GM12878 (cell line): ENCODE measurements around the gene CAB39. TPM values are rescaled to one million over a fixed set of nuclear protein-coding genes. Genes with fewer than 3 reads are reported as not detected.

Experiments used
- ATAC-seq: fragments of 200-7000 bp; cut with Tn5 transposase; 3 replicates; pipeline ENCODE4 v1.9.1; 2020; ENCODE audit warnings: mild to moderate bottlenecking, moderate library complexity
- BruUV-seq: library from RNA; stranded (reverse); fragments of 400-500 nt; replicated peaks from 2 replicates; lab custom pipeline; 2021; lab: Mats Ljungman, UMichigan
- CTCF ChIA-PET: fragments of 300-600 bp; sonication (Branson Sonifier 250); formaldehyde crosslinking; extraction: SDS; loops from one replicate; lab custom pipeline; 2021; ENCODE audit warnings: inconsistent platforms; lab: Yijun Ruan, JAX
- POLR2A ChIA-PET: fragments of 350-600 bp; formaldehyde crosslinking; extraction: SDS; loops from one replicate; lab custom pipeline; 2021; ENCODE audit warnings: inconsistent platforms; lab: Charles Lee
- RAD21 ChIA-PET: fragments of 300-600 bp; sonication (Branson Sonifier 250); formaldehyde crosslinking; loops from one replicate; lab custom pipeline; 2023; ENCODE audit warnings: antibody characterized with exemption; ENCODE audit not compliant: unreplicated experiment; lab: Charles Lee
- SMC1A ChIA-PET: fragments of 300-600 bp; sonication (Branson Sonifier 250); formaldehyde crosslinking; loops from one replicate; lab custom pipeline; 2023; ENCODE audit not compliant: unreplicated experiment, uncharacterized antibody; lab: Charles Lee
- DNase-seq: peaks from one replicate; pipeline ENCODE4 v3.0.0-alpha.2; 2011; ENCODE audit warnings: low read depth, low spot score
- FAIRE-seq: peaks from 3 replicates; lab custom pipeline; 2011; peaks lifted over from hg19 to GRCh38; lab: Jason Lieb, UNC
- H2AFZ ChIP-seq: 2 replicates; pipeline ENCODE4 v1.6.0; 2011; ENCODE audit warnings: low read depth, low read length, control low read depth; ENCODE audit not compliant: control insufficient read depth
- H3K27ac ChIP-seq: 2 replicates; pipeline ENCODE4 v1.5.1; 2011; ENCODE audit warnings: control low read depth; ENCODE audit not compliant: control insufficient read depth, insufficient read depth
- H3K27me3 ChIP-seq, 2 experiments: replicated peaks in 1 of 2; 2 replicates each; pipeline versions ENCODE4 v1.6.0 to v1.6.1; 2011; ENCODE audit warnings: low read length in 1 of 2; ENCODE audit not compliant: control insufficient read depth in 2 of 2, insufficient read depth in 2 of 2
- H3K36me3 ChIP-seq, 2 experiments: 2 replicates each; pipeline ENCODE4 v1.5.1; 2011; ENCODE audit warnings: low read length in 1 of 2; ENCODE audit not compliant: control insufficient read depth in 2 of 2, insufficient read depth in 2 of 2
- H3K4me1 ChIP-seq: 2 replicates; pipeline ENCODE4 v1.6.1; 2011; ENCODE audit warnings: mild to moderate bottlenecking, low read length, moderate library complexity, mixed read lengths; ENCODE audit not compliant: control insufficient read depth, insufficient read depth
- H3K4me2 ChIP-seq: 2 replicates; pipeline ENCODE4 v1.6.0; 2011; ENCODE audit warnings: control low read depth; ENCODE audit not compliant: control insufficient read depth, insufficient read depth
- H3K4me3 ChIP-seq: fragments of 200-600 bp; sonication (generic); 2 replicates; pipeline ENCODE4 v1.5.1; 2016
- H3K79me2 ChIP-seq: 2 replicates; pipeline ENCODE4 v1.6.0; 2011; ENCODE audit warnings: low read length; ENCODE audit not compliant: control insufficient read depth, insufficient read depth
- H3K9ac ChIP-seq: 2 replicates; pipeline ENCODE4 v1.8.0; 2011; ENCODE audit warnings: low read length, control low read depth, mixed read lengths; ENCODE audit not compliant: control insufficient read depth, insufficient read depth
- H3K9me3 ChIP-seq: replicated peaks from 3 replicates; pipeline ENCODE4 v1.5.1; 2011; ENCODE audit warnings: mild to moderate bottlenecking, low read length; ENCODE audit not compliant: control insufficient read depth, insufficient read depth
- H4K20me1 ChIP-seq: 2 replicates; pipeline ENCODE4 v1.6.0; 2011; ENCODE audit not compliant: control insufficient read depth, insufficient read depth
- BACH1 ChIP-seq: fragments of 450-650 bp; IDR thresholded peaks from 2 replicates; pipeline ENCODE4 v1.6.1; 2017; ENCODE audit warnings: mild to moderate bottlenecking, borderline replicate concordance
- CBX5 ChIP-seq: sonication (generic); IDR thresholded peaks from 2 replicates; pipeline ENCODE4 v1.6.1; 2016; ENCODE audit warnings: low read depth, moderate library complexity, mild to moderate bottlenecking, inconsistent platforms
- JUNB ChIP-seq: IDR thresholded peaks from 2 replicates; pipeline ENCODE4 v1.6.1; 2016; ENCODE audit warnings: antibody characterized with exemption, mild to moderate bottlenecking
- NFYA ChIP-seq: IDR thresholded peaks from 2 replicates; pipeline ENCODE4 v1.6.1; 2011; ENCODE audit warnings: low read depth, mild to moderate bottlenecking, low read length, improper control_type of control experiment, borderline replicate concordance
- PML ChIP-seq: IDR thresholded peaks from 2 replicates; pipeline ENCODE4 v1.6.1; 2012; ENCODE audit warnings: low read length, inconsistent platforms
- REST ChIP-seq: IDR thresholded peaks from 2 replicates; pipeline ENCODE4 v1.6.1; 2012; ENCODE audit warnings: mild to moderate bottlenecking, low read depth, low read length
- ZNF592 ChIP-seq: fragments of 450-650 bp; IDR thresholded peaks from 2 replicates; pipeline ENCODE4 v1.6.1; 2017; ENCODE audit warnings: mild to moderate bottlenecking, moderate library complexity
- WGBS: methylation state at CpG from one replicate; pipeline ENCODE4 v1.1.6; 2016; ENCODE audit warnings: low lambda C conversion rate; ENCODE audit not compliant: insufficient replicate concordance, insufficient coverage; ENCODE audit errors: missing lambda C conversion rate; 5-methylcytosine and 5-hydroxymethylcytosine counted together
- in situ Hi-C: fragments of 300-500 bp; cut with MboI; formaldehyde crosslinking; loops from 9 replicates; pipeline ENCODE4 v1.14.3; 2018; ENCODE audit warnings: mixed read lengths
- intact Hi-C: fragments of 100-400 bp; cut with micrococcal nuclease; formaldehyde crosslinking; loops from one replicate; pipeline ENCODE4 v1.14.2; 2022; ENCODE audit not compliant: unreplicated experiment
- polyA plus RNA-seq, 11 experiments: library from polyadenylated mRNA; depleted of rRNA in 4 of 11; unstranded in 6 of 11; stranded (reverse) in 5 of 11; fragments of >200 nt; fragmentation: Nextera tagmentation in 4 of 11; fragmentation: Illumina TruSeq in 1 of 11; extraction: Ambion mirVana in 4 of 11; extraction: Trizol in 1 of 11; gene quantifications; 1 replicate in 1 of 11; 2 replicates in 10 of 11; pipeline versions ENCODE4 v1.2.1 to v1.2.3, GENCODE V29; 2011 to 2016; ENCODE audit warnings: inconsistent platforms in 2 of 11, missing spikeins in 2 of 11, low read depth in 1 of 11
- total RNA-seq, 4 experiments: library from RNA; depleted of rRNA in 3 of 4; stranded (reverse); fragments of >200 nt in 3 of 4; fragmentation: Illumina TruSeq in 1 of 4; extraction: Trizol in 1 of 4; gene quantifications; 2 replicates each; pipeline versions ENCODE4 v1.2.1 to v1.2.3, GENCODE V29; 2013 to 2021
- TF ChIP-seq, protein P1 (sequence below): fragments of 450-650 bp; conservative IDR thresholded peaks from 2 replicates; pipeline ENCODE4 v1.6.1; 2017; ENCODE audit warnings: mild to moderate bottlenecking, moderate library complexity

The CAB39 gene
- total and polyA plus RNA-seq, 10 of the 15 experiments (the other 5 are each of a cell fraction or from before 2014, with no cell fraction given), result 13.3 to 129 (median 62.9) TPM

DNA sequence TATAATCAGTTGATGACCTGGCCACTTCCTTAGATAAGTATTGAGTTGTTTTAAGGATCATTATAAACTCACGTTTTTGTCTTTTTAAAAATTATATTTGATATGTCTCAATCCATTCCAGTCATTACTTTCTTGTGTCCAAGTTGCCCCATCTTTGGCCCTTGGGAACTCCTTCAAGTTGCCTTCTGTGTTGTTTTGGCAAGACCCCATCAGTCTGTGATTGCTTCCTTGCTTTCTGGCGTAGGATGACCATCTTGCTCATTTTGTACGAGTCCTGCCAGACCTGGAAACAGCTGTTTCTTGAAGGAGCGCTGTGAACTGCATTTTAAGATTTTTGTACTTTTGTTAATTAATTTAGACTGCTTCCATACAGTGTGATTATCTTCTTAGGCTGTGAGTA is 83.2 kb downstream of the CAB39 start:
- no peak for TF ChIP-seq ZNF592
- TF ChIP-seq, protein P1, sequence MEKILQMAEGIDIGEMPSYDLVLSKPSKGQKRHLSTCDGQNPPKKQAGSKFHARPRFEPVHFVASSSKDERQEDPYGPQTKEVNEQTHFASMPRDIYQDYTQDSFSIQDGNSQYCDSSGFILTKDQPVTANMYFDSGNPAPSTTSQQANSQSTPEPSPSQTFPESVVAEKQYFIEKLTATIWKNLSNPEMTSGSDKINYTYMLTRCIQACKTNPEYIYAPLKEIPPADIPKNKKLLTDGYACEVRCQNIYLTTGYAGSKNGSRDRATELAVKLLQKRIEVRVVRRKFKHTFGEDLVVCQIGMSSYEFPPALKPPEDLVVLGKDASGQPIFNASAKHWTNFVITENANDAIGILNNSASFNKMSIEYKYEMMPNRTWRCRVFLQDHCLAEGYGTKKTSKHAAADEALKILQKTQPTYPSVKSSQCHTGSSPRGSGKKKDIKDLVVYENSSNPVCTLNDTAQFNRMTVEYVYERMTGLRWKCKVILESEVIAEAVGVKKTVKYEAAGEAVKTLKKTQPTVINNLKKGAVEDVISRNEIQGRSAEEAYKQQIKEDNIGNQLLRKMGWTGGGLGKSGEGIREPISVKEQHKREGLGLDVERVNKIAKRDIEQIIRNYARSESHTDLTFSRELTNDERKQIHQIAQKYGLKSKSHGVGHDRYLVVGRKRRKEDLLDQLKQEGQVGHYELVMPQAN, result no peak
- no peak for TF ChIP-seq REST
- no peak for TF ChIP-seq JUNB
- no peak for TF ChIP-seq NFYA
- no peak for TF ChIP-seq BACH1
- no peak for TF ChIP-seq CBX5
- TF ChIP-seq PML, result no peak
- no peak overlapping the region for H3K27ac ChIP-seq
- H3K9ac ChIP-seq, result no peak overlapping the region
- peaks cover 17% of the 10 kb centered on the region for H3K4me1 ChIP-seq
- no peak overlapping the region for H3K4me3 ChIP-seq
- no peak overlapping the region for H3K4me2 ChIP-seq
- ATAC-seq, result no peak
- ChIA-PET SMC1A (interaction anchor here (0.8 to 3.6 kb wide), 6 partner anchors 17 to 182 kb away, joined by 3 to 40 read pairs (median 20); no protein-coding TSS in a partner anchor), RAD21 (interaction anchor here (1.2 to 3.9 kb wide), 7 partner anchors 75 to 198 kb away, joined by 3 to 49 read pairs (median 7); no protein-coding TSS in a partner anchor), POLR2A (no interaction called here), CTCF (interaction anchor here (1.6 to 3.9 kb wide), 3 partner anchors 15 to 184 kb away, joined by 5 to 56 read pairs (median 6); no protein-coding TSS in a partner anchor)
- no peaks in the 10 kb centered on the region for H3K27me3 ChIP-seq
- no peaks in the 10 kb centered on the region for H4K20me1 ChIP-seq
- H3K36me3 ChIP-seq, result peaks cover 17 to 37% of the 10 kb centered on the region in 2 experiments
- no peak for FAIRE-seq
- in situ Hi-C loops (no loop called here), intact Hi-C loops (loop anchor here (2.0 to 10.0 kb wide), 4 partner anchors 17 to 791 kb away; no protein-coding TSS in a partner anchor)
- H2AFZ ChIP-seq, result no peak overlapping the region
- peaks cover 8% of the 10 kb centered on the region for H3K79me2 ChIP-seq
- no TSS peak for BruUV-seq
- WGBS, result 71% methylated on average over 4 of the region's 4 CpGs
- no peak for DNase-seq
- H3K9me3 ChIP-seq, result peaks cover 1% of the 10 kb centered on the region; the same call in 2 of the 3 replicates
